ENCODE measurements around the gene DCDC1. TPM values are rescaled to one million over a fixed set of nuclear protein-coding genes. Genes with fewer than 3 reads are reported as not detected.

The DCDC1 gene
- polyA plus RNA-seq, 3 donors: 0.03 TPM; not detected in 2

GRCh38 chr11:31120428-31120827, 249.1 kb downstream of the DCDC1 start:
- peak overlapping the region in 1 of 7 donors; percentile 6 for H3K27ac Mint-ChIP-seq
- no peaks in the 10 kb centered on the region for H3K27me3 Mint-ChIP-seq (ENCODE audit: low read depth in 3 of 3)
- Histone ChIP-seq H4K20me1 (ENCODE audit: insufficient read depth, low read length) (no peaks in the 10 kb centered on the region), H3K36me3 (replicated peaks in 1 of 2; ENCODE audit: control insufficient read depth in 1 of 2, insufficient read depth in 2 of 2, low read length in 2 of 2) (no peaks in the 10 kb centered on the region), H3K9ac (ENCODE audit: insufficient read depth, low read length, poor library complexity, severe bottlenecking) (no peak overlapping the region), H3K9me3 (replicated peaks in 1 of 2; ENCODE audit: control insufficient read depth in 1 of 2, insufficient read depth in 1 of 2, low read length in 2 of 2) (no peaks in the 10 kb centered on the region), H2AFZ (ENCODE audit: insufficient read depth, low read depth, low read length, poor library complexity, severe bottlenecking) (no peak overlapping the region), H3K4me3 (replicated peaks in 1 of 3; ENCODE audit: low read depth in 2 of 3, low read length in 3 of 3) (no peak overlapping the region), H3K4me2 (replicated peaks; ENCODE audit: extremely low read depth, low read length, poor library complexity, severe bottlenecking) (no peak overlapping the region), H3K27ac (ENCODE audit: low read depth in 1 of 2, low read length in 2 of 2) (no peak overlapping the region), H3K27me3 (ENCODE audit: control insufficient read depth in 2 of 2, insufficient read depth in 2 of 2, low read length in 2 of 2) (no peaks in the 10 kb centered on the region), H3K4me1 (ENCODE audit: control insufficient read depth in 1 of 2, insufficient read depth in 2 of 2, low read length in 2 of 2) (no peaks in the 10 kb centered on the region), H3K79me2 (ENCODE audit: insufficient read depth, low read length) (no peaks in the 10 kb centered on the region)
- H3K4me1 Mint-ChIP-seq: no peaks in the 10 kb centered on the region
- intact Hi-C loops (cut with micrococcal nuclease): no loop called here
- WGBS (ENCODE audit: insufficient coverage): 83% methylated on average over 1 of the region's 1 CpG
- no peak overlapping the region for H3K4me3 Mint-ChIP-seq
- H3K36me3 Mint-ChIP-seq: no peaks in the 10 kb centered on the region
- TF ChIP-seq CTCF (IDR thresholded peaks at IDR 0.05): no peak
- no peak for DNase-seq
- H3K9me3 Mint-ChIP-seq: peaks cover 0 to 5% (median 0%) of the 10 kb centered on the region in 7 donors

GRCh38 chr11:31118566-31118965, 251.0 kb downstream of the DCDC1 start:
- no peak overlapping the region for H2AFZ ChIP-seq (ENCODE audit: insufficient read depth, low read depth, low read length, poor library complexity, severe bottlenecking)
- no peaks in the 10 kb centered on the region for H4K20me1 ChIP-seq (ENCODE audit: insufficient read depth, low read length)
- H3K9ac ChIP-seq (ENCODE audit: insufficient read depth, low read length, poor library complexity, severe bottlenecking): no peak overlapping the region
- no peaks in the 10 kb centered on the region for H3K36me3 ChIP-seq (replicated peaks in 1 of 2; ENCODE audit: control insufficient read depth in 1 of 2, insufficient read depth in 2 of 2, low read length in 2 of 2)
- no peak overlapping the region for H3K27ac ChIP-seq (ENCODE audit: low read depth in 1 of 2, low read length in 2 of 2)
- H3K4me1 Mint-ChIP-seq: no peaks in the 10 kb centered on the region
- H3K4me3 ChIP-seq (replicated peaks in 1 of 3; ENCODE audit: low read depth in 2 of 3, low read length in 3 of 3): no peak overlapping the region
- peaks cover 0 to 2% (median 0%) of the 10 kb centered on the region in 7 donors for H3K9me3 Mint-ChIP-seq
- no peaks in the 10 kb centered on the region for H3K36me3 Mint-ChIP-seq
- no peak overlapping the region for H3K4me2 ChIP-seq (replicated peaks; ENCODE audit: extremely low read depth, low read length, poor library complexity, severe bottlenecking)
- H3K79me2 ChIP-seq (ENCODE audit: insufficient read depth, low read length): no peaks in the 10 kb centered on the region
- no peak overlapping the region for H3K4me3 Mint-ChIP-seq
- H3K27me3 ChIP-seq (ENCODE audit: control insufficient read depth in 2 of 2, insufficient read depth in 2 of 2, low read length in 2 of 2): no peaks in the 10 kb centered on the region
- no peak overlapping the region for H3K27ac Mint-ChIP-seq
- no peaks in the 10 kb centered on the region for H3K4me1 ChIP-seq (ENCODE audit: control insufficient read depth in 1 of 2, insufficient read depth in 2 of 2, low read length in 2 of 2)
- intact Hi-C loops (cut with micrococcal nuclease): no loop called here
- no peak for DNase-seq
- H3K27me3 Mint-ChIP-seq (ENCODE audit: low read depth in 3 of 3): no peaks in the 10 kb centered on the region
- no peak for TF ChIP-seq CTCF (IDR thresholded peaks at IDR 0.05)
- no peaks in the 10 kb centered on the region for H3K9me3 ChIP-seq (replicated peaks in 1 of 2; ENCODE audit: control insufficient read depth in 1 of 2, insufficient read depth in 1 of 2, low read length in 2 of 2)
- WGBS (ENCODE audit: insufficient coverage): 94% methylated on average over 4 of the region's 6 CpGs

Measured in CD14-positive monocyte (primary cell).